Panc1 (cell line): ENCODE results near the gene TRIM39. TPM values are rescaled to one million over a fixed set of nuclear protein-coding genes. Genes with fewer than 3 reads are reported as not detected.

ENCODE experiments used
- ATAC-seq: fragments of 200-7000 bp; cut with Tn5 transposase; 2 replicates; pipeline ENCODE4 v1.9.1; 2020; ENCODE audit warnings: mild to moderate bottlenecking, moderate library complexity
- BruUV-seq: library from RNA; stranded (reverse); fragments of 400-500 nt; replicated peaks from 2 replicates; lab custom pipeline; 2021; lab: Mats Ljungman, UMichigan
- CTCF ChIA-PET: fragments of 300-600 bp; sonication (Branson Sonifier 250); formaldehyde crosslinking; loops from one replicate; lab custom pipeline; 2022; ENCODE audit warnings: antibody characterized with exemption; lab: Charles Lee
- POLR2A ChIA-PET: fragments of 300-600 bp; sonication (Branson Sonifier 250); formaldehyde crosslinking; loops from one replicate; lab custom pipeline; 2022; ENCODE audit warnings: antibody characterized with exemption; lab: Charles Lee
- DNase-seq: peaks from one replicate; pipeline ENCODE4 v3.0.0-alpha.2; 2010; ENCODE audit warnings: low read depth, low spot score
- H3K27ac ChIP-seq: 2 replicates; pipeline ENCODE4 v1.5.1; 2011; ENCODE audit warnings: mild to moderate bottlenecking, low read length, inconsistent platforms
- H3K27me3 ChIP-seq: fragments of 200-500 bp; sonication (Bioruptor generic); 2 replicates; pipeline ENCODE4 v1.6.0; 2014; ENCODE audit warnings: low read length, inconsistent platforms; ENCODE audit not compliant: control insufficient read depth, insufficient read depth
- H3K36me3 ChIP-seq: fragments of 200-500 bp; sonication (Bioruptor generic); 2 replicates; pipeline ENCODE4 v1.5.1; 2014; ENCODE audit warnings: inconsistent platforms, mild to moderate bottlenecking, low read length, moderate library complexity; ENCODE audit not compliant: control insufficient read depth, insufficient read depth
- H3K4me1 ChIP-seq: 2 replicates; pipeline ENCODE4 v1.5.1; 2011; ENCODE audit warnings: inconsistent platforms, mild to moderate bottlenecking, low read length, moderate library complexity; ENCODE audit not compliant: control insufficient read depth, insufficient read depth
- H3K4me3 ChIP-seq, 2 experiments: 2 replicates each; pipeline ENCODE4 v1.5.1; 2011 to 2012; ENCODE audit warnings: low read depth in 2 of 2, low read length in 2 of 2, mild to moderate bottlenecking in 2 of 2, inconsistent platforms in 1 of 2, moderate library complexity in 1 of 2
- H3K9me3 ChIP-seq: fragments of 200-500 bp; sonication (Bioruptor generic); 2 replicates; pipeline ENCODE4 v1.5.1; 2014; ENCODE audit warnings: low read depth, mild to moderate bottlenecking, inconsistent platforms, low read length, moderate library complexity; ENCODE audit not compliant: control insufficient read depth, insufficient read depth
- POLR2AphosphoS5 ChIP-seq: IDR thresholded peaks from 2 replicates; pipeline ENCODE4 v1.6.1; 2012; ENCODE audit warnings: mild to moderate bottlenecking, low read depth, low read length, moderate library complexity
- SIN3A ChIP-seq: IDR thresholded peaks from 2 replicates; pipeline ENCODE4 v1.6.1; 2012; ENCODE audit warnings: low read depth, mild to moderate bottlenecking, low read length, moderate library complexity, borderline replicate concordance; ENCODE audit not compliant: insufficient read depth
- TCF7L2 ChIP-seq: IDR thresholded peaks from 2 replicates; pipeline ENCODE4 v1.6.1; 2011; ENCODE audit warnings: mild to moderate bottlenecking, low read depth, low read length, inconsistent platforms
- in situ Hi-C: cut with HindIII; loops from 2 replicates; pipeline ENCODE4 v1.10.0; 2016; ENCODE audit warnings: low sequenced_read_pairs, low pct_unique_long_range_greater_than_20kb
- intact Hi-C: fragments of 100-400 bp; cut with micrococcal nuclease; formaldehyde crosslinking; loops from one replicate; pipeline ENCODE4 v1.10.0; 2022; ENCODE audit not compliant: unreplicated experiment
- total RNA-seq: library from RNA; stranded (reverse); gene quantifications from one replicate; pipeline ENCODE4 v1.2.1, GENCODE V29; 2021; ENCODE audit not compliant: unreplicated experiment
- TF ChIP-seq, protein P1 (sequence below): fragments of 450-650 bp; IDR thresholded peaks from 2 replicates; pipeline ENCODE4 v1.5.1; 2017; ENCODE audit warnings: mild to moderate bottlenecking
- TF ChIP-seq, protein P2 (sequence below), 2 experiments: IDR thresholded peaks; 2 replicates each; pipeline ENCODE4 v1.6.1; 2011 to 2012; ENCODE audit warnings: low read depth in 2 of 2, control low read depth in 1 of 2, low read length in 1 of 2, mild to moderate bottlenecking in 1 of 2, moderate library complexity in 1 of 2; ENCODE audit not compliant: insufficient read depth in 1 of 2

TRIM39 gene
- total RNA-seq, 1 experiment from 2014 or later = 13.4 TPM

DNA sequence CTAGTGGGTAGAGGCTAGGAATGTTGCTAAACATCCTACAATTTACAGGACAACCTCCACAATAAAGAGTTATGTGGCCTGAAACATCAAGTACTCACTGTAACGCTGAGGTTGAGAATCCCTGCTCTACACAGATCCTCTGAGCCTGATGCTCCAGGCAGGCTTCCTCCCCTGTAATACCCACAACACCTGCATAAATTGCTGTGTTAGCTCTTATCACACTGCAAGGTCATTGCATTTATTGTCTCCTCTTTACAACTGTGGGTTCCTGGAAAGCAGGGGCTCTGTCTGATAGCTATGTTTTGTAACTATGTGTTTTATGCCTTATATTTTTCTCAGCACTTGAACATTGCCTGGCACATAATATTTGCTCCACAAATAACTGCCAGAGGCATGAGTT, 29.8 kb downstream of the TRIM39 start:
- Histone ChIP-seq H3K4me1 (no peaks in the 10 kb centered on the region), H3K9me3 (no peaks in the 10 kb centered on the region)
- intact Hi-C loops = loop anchor here (2.0 kb wide), 1 partner anchor 40 kb away; no protein-coding TSS in a partner anchor

DNA sequence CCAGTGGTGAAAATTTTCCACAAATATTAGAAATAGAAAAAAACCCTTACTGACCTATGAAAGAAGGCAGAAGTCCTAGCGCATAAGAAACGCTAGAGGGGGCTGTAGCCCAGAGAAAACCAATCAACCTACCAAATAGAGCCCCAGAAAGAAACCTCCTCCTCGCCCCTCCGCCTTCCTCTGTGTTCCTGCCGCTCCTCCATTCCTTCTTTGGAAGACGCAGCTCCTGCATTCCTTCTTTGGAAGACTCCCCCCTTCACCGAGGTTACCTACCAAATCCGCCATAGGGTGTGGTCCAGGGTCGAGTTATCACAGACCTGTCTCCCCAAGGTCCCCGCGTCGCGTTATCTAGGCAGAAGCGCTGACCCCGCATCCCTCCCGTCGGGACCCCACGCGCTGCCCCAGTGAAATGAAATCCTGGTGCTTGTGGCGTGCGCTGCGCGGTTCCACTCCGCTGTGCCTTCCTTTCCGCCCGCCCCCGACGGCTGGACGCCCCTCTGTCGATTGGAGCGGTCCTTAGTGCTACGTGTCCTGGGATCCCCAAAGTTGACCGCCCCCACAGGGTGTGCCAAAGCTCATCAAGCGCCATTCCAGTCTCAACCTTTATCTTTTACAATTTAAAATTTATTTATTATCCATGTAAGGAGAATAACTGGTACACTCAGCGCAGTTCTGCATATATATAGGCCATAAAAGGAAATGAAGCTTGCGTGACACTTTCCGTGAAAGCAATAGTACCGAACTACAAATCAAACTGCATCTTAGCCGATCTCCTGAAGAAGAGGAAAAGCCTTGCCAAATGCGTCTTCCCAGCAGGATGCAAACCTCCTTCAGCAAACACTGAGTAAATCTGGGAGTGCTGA, 31.2 kb downstream of the TRIM39 start:
- Histone ChIP-seq H3K27ac (no peak overlapping the region), H3K9me3 (no peaks in the 10 kb centered on the region), H3K4me3 (peak overlapping the region; percentile 40 to 56), H3K4me1 (no peaks in the 10 kb centered on the region), H3K36me3 (no peaks in the 10 kb centered on the region), H3K27me3 (peaks cover 36% of the 10 kb centered on the region)
- peak; percentile 30 for DNase-seq
- TF ChIP-seq, protein P1, sequence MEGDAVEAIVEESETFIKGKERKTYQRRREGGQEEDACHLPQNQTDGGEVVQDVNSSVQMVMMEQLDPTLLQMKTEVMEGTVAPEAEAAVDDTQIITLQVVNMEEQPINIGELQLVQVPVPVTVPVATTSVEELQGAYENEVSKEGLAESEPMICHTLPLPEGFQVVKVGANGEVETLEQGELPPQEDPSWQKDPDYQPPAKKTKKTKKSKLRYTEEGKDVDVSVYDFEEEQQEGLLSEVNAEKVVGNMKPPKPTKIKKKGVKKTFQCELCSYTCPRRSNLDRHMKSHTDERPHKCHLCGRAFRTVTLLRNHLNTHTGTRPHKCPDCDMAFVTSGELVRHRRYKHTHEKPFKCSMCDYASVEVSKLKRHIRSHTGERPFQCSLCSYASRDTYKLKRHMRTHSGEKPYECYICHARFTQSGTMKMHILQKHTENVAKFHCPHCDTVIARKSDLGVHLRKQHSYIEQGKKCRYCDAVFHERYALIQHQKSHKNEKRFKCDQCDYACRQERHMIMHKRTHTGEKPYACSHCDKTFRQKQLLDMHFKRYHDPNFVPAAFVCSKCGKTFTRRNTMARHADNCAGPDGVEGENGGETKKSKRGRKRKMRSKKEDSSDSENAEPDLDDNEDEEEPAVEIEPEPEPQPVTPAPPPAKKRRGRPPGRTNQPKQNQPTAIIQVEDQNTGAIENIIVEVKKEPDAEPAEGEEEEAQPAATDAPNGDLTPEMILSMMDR = peak; percentile 87
- TF ChIP-seq, protein P2, sequence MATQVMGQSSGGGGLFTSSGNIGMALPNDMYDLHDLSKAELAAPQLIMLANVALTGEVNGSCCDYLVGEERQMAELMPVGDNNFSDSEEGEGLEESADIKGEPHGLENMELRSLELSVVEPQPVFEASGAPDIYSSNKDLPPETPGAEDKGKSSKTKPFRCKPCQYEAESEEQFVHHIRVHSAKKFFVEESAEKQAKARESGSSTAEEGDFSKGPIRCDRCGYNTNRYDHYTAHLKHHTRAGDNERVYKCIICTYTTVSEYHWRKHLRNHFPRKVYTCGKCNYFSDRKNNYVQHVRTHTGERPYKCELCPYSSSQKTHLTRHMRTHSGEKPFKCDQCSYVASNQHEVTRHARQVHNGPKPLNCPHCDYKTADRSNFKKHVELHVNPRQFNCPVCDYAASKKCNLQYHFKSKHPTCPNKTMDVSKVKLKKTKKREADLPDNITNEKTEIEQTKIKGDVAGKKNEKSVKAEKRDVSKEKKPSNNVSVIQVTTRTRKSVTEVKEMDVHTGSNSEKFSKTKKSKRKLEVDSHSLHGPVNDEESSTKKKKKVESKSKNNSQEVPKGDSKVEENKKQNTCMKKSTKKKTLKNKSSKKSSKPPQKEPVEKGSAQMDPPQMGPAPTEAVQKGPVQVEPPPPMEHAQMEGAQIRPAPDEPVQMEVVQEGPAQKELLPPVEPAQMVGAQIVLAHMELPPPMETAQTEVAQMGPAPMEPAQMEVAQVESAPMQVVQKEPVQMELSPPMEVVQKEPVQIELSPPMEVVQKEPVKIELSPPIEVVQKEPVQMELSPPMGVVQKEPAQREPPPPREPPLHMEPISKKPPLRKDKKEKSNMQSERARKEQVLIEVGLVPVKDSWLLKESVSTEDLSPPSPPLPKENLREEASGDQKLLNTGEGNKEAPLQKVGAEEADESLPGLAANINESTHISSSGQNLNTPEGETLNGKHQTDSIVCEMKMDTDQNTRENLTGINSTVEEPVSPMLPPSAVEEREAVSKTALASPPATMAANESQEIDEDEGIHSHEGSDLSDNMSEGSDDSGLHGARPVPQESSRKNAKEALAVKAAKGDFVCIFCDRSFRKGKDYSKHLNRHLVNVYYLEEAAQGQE (IDR thresholded peaks at IDR 0.05; ENCODE audit: insufficient read depth in 1 of 2, low read depth in 2 of 2, low read length in 1 of 2) = no peak
- CTCF ChIA-PET = interaction anchor here (0.7 to 1.3 kb wide), 3 partner anchors 16 to 96 kb away, joined by 3 to 5 read pairs (median 5); no protein-coding TSS in a partner anchor
- intact Hi-C loops (loop anchor here (2.0 kb wide), 1 partner anchor 39 kb away; no protein-coding TSS in a partner anchor), in situ Hi-C loops (loop anchor here (25.0 kb wide), 1 partner anchor 121 kb away; no protein-coding TSS in a partner anchor)
- POLR2A ChIA-PET = interaction anchor here (0.7 kb wide), 1 partner anchor 59 kb away, joined by 3 read pairs; no protein-coding TSS in a partner anchor
- BruUV-seq = no TSS peak
- ATAC-seq = peak; percentile 94

More for the DNA sequence above, 29.8 kb downstream of the TRIM39 start:
- TF ChIP-seq SIN3A = no peak
- TF ChIP-seq, protein P2 (IDR thresholded peaks at IDR 0.05; ENCODE audit: insufficient read depth in 1 of 2, low read depth in 2 of 2, low read length in 1 of 2) = no peak
- TF ChIP-seq TCF7L2 = no peak
- no peak for TF ChIP-seq POLR2AphosphoS5
- TF ChIP-seq, protein P1 = no peak
- Histone ChIP-seq H3K27ac (no peak overlapping the region), H3K36me3 (no peaks in the 10 kb centered on the region), H3K27me3 (peaks cover 25% of the 10 kb centered on the region), H3K4me3 (no peak overlapping the region)
- DNase-seq = no peak
- no peak for ATAC-seq
- ChIA-PET POLR2A (no interaction called here), CTCF (no interaction called here)
- no TSS peak for BruUV-seq
- in situ Hi-C loops = loop anchor here (25.0 kb wide), 1 partner anchor 119 kb away; no protein-coding TSS in a partner anchor
